Sigmoid colon (tissue), 4 donors: ENCODE data around the gene PTX3.

Source experiments
- CTCF ChIP-seq, 4 experiments: fragments of 450-650 bp in 3 of 4; fragments of 200-600 bp in 1 of 4; IDR thresholded peaks; one replicate each; pipeline ENCODE4 v1.5.1; 2016 to 2019; ENCODE audit warnings: antibody characterized with exemption in 4 of 4, mild to moderate bottlenecking in 3 of 4, moderate library complexity in 2 of 4
- EP300 ChIP-seq, 4 donors: sonication (generic); formaldehyde crosslinking; IDR thresholded peaks; one replicate each; pipeline ENCODE4 v1.6.1; 2017; ENCODE audit warnings: antibody characterized with exemption in 4 of 4
- POLR2A ChIP-seq, 2 donors: fragments of 450-650 bp; IDR thresholded peaks; one replicate each; pipeline ENCODE4 v1.6.1; 2016; ENCODE audit warnings: antibody characterized with exemption in 2 of 2, mild to moderate bottlenecking in 2 of 2, moderate library complexity in 2 of 2
- POLR2AphosphoS5 ChIP-seq, 4 donors: sonication (generic); formaldehyde crosslinking; IDR thresholded peaks; one replicate each; pipeline ENCODE4 v1.6.1; 2017; ENCODE audit warnings: antibody characterized with exemption in 4 of 4

DNA sequence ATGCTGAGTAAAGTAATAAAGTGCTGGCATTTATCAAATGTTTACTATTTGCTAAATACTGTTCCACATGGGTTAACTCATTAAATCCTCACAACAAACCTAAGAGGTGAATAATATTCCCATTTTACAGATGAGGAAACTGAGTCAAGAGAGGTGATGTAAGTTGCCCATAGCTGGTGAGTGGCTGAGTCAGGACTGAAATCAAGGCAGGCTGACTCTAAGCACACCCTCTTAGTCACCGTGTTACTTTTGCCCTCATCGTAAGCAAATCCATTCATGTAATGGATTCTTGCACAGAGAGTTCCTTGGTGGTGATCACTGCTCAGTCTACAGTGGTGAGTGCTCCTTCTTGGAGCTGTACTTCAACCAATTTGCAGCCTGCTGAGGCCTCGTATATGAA is 28.9 kb upstream of the PTX3 start:
- TF ChIP-seq POLR2A (IDR thresholded peaks at IDR 0.05) (no peak), CTCF (IDR thresholded peaks at IDR 0.05) (no peak), EP300 (IDR thresholded peaks at IDR 0.05) (no peak), POLR2AphosphoS5 (IDR thresholded peaks at IDR 0.05) (no peak)
